Ecto neural progenitor cell (in vitro differentiated cells): ENCODE results near the gene TMEM150C.
A peak's percentile ranks its signal among the peaks of the same experiment; 100 is the strongest.

Source experiments
- DNase-seq: peaks from one replicate; pipeline ENCODE4 v3.0.0-alpha.2; 2018; ENCODE audit warnings: low spot score

TMEM150C gene

DNA sequence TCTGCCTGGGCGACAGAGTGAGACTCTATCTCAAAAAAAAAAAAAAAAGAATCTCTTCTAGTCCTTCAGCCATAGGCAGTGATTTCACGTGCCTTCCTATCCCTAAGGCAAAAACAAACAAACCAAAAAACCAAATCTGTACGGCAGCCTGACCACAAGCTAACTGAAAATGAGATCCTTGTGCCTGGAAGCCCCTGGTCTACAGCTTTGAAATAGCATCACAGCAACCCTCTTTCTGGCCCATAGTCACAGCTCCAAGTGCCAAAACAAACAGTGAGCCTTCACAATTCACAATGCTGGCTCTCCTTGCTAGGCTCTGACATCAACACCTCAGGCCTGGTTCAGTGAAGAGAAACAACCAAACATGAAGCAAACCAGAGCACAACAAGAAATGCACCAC lies 46.1 kb downstream of the TMEM150C start:
- no peak for DNase-seq

GRCh38 chr4:82513382-82513781 lies 48.4 kb downstream of the TMEM150C start:
- no peak for DNase-seq

- no peak for DNase-seq
Measured at GRCh38 chr4:82510216-82510615, 51.6 kb downstream of the TMEM150C start.

- DNase-seq = no peak
Measured at GRCh38 chr4:82508806-82509428, 52.9 kb downstream of the TMEM150C start.

DNA sequence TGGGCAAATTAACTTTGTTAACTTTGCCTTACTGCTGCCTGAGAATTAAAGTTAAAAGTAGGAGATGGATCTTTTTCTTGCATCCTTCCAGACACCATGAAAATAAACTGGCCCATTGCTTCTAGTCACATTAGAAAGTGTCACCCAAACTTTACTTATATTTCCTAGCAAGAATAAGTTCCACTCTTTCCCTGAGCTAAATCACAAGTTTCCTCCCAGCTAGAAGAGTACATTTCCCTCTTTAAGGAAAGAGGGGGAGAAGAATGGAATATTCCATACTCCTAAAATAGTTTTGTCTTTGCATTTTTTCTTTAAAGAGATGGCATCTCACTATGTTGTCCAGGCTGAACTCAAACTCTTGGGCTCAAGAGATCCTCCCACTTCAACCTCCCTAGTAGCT lies 53.8 kb downstream of the TMEM150C start:
- no peak for DNase-seq

DNA sequence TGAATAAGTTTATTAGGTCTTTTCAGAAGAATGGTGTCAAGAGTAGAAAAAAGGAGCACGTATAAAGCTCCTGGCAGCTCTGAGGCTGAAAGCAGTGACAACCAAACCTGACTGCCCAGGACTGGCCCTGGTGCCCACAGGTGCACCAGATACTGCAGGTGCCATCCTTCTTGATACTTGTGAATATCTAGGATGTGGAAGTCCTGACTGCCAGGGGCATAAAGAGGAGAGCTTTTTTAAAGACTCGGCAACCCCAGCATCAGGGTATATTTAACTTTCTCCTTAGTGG lies 60.7 kb downstream of the TMEM150C start:
- DNase-seq = no peak

- DNase-seq = no peak
Measured at GRCh38 chr4:82500435-82501153, 61.2 kb downstream of the TMEM150C start.

GRCh38 chr4:82499738-82500434 lies 61.9 kb downstream of the TMEM150C start:
- DNase-seq = no peak

DNA sequence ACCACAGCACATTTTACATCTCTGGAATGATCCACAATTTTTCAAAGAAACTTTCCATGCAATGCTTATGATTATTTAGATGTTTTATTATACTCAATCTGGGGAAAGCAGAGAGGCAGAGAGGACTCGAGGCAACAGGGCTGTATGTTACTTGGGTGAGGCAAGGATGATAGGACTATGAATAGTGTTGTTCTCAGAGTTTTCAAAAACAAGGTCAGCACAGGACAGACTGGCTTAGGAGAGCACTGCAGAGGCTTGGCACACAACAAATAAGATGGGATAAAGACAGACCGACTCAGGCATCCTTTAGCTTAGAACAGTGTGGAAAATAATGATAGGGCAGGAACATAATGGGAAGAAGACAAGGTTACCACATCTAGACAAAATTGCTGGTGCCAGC lies 65.4 kb downstream of the TMEM150C start:
- no peak for DNase-seq

DNA sequence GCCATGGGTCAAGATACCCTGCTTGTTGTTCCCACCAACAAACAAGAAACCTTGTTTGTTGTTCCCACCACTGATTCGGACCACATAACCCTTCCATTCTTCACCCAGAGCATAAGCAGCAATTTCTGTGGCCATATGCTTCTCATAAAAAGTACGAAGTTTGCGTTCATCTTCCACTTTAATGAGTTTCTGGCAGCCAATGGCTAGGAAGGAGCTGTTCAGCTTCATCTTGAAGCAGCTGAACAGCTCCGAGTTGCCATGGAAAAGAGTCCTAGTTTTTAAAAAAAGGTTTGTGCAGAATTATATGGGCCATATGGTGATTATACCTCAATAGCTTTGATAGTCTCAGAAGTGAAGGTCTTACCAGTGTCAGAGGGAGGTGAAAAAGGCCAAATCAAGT lies 66.1 kb downstream of the TMEM150C start:
- DNase-seq = no peak

DNA sequence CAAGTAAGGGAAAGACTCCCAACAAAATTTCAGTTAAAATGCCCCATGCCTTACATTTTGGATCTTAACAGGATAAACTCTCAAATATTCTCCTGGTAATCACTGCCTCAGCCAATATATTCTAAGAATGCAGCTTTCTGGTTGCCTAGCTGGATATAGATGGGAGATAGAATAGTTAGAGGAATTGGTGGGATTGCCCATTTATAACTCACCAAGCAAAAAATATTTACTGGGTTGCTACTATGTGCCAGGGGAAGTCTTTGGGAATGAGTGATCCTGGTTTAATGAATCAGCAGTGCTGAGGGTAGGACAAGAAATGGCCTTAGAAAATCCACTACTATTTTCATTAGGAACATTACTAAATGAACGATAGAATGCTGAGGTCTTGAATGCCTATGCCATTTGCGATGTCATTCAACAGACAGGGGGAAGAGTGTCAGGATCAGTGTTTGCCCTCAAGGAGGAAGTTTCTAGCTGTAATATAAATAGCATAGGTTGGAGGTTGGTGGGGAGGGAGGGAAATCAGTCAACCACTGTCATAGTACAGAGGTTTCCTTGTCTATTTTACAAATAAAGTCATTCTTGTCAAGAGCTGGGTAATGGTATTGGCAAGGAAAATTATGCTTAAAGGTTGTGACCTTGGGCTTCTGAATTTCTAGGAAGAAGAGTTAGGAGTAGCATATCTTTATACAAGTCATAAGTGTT lies 67.9 kb downstream of the TMEM150C start:
- DNase-seq = no peak

DNA sequence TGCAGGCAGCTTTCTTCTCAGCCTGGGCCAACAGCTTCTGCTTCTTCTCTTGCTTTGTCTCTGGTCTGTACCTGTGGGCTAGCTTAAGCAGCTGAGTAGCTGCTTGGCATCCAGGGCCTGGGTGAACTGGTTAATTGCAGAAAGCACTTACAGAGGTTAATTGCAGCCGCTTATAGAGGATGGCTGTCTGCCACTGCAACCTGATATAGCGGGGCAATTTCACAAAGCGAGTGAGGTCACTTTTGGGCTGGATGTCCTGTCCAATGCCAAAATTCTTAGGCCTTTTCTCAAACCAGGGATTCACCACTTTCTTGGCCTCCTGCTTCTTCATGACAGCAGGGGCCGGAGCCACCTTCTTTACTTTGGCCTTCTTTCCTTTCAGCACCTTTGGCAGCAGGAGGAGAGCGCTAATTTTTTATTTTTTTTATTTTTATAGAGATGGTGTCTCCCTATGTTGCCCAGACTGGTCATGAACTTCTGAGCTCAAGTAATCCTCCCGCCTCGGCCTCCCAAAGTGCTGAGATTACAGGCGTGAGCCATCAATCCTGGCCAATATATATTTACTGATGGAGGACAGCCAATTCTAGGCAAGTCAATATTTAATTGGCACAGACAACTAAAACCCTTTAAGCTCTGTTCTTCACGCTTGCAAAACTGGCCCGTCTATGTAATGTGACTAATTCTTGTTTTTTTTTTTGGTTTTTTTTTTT lies 70.4 kb downstream of the TMEM150C start:
- DNase-seq = no peak

DNA sequence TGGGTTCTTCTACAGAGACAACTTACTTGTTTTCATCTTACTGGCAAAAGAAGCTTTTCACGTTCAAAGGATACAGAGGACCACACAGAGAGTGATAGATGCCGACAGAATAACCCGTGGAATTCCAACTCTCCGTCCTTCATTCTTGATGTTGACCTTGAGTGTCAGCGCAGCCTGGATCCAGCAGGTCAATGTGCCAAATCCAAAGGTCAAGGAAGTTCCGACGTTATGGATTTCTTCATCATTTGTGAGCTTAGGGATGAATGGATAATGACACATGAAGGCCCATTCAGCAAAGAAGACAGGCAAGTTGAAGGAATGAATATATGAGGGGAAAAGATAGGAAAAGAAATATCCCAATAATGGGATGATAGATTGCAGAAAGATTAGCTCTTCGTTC lies 71.8 kb downstream of the TMEM150C start:
- DNase-seq = no peak

DNA sequence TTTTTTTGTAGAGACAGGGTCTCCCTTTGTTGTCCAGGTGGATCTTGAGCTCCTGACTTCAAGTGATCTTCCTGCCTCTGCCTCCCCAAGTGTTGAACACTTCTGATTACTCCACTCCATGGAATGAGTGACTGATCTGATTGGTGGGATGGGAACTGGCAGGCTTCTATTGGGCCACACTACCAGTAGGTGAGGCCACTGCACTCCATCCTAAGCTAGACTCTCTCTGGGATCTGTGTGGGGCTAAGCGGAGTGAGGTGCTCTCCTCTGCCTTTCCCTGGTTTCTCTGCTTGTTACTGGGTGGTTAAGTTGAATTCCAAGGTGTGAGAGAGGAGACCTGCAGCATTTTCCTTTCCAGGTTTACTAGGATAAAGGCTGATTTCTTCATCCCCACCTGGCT lies 72.7 kb downstream of the TMEM150C start:
- DNase-seq = no peak

GRCh38 chr4:82484996-82485783 lies 76.6 kb downstream of the TMEM150C start:
- DNase-seq = no peak

- DNase-seq = no peak
Measured at GRCh38 chr4:82482387-82482786, 79.4 kb downstream of the TMEM150C start.

DNA sequence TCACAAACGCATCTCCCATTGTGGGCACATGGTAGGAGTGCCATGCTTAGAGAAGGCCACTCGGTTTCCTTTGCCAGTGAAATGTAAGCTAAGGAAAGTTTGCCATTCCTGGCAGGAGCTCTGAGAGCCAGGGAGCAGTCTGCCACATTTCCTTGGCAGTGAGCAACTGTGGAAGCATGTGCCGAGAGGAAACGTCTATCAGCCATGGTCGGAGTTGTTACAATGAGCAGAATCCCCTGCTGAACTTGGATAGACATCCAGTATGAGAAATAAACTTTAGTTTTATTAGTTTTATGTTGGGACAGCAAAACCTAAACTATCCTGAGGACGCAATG lies 80.3 kb downstream of the TMEM150C start:
- no peak for DNase-seq

GRCh38 chr4:82480771-82481505 lies 80.8 kb downstream of the TMEM150C start:
- DNase-seq = no peak

GRCh38 chr4:82479562-82479961 lies 82.2 kb downstream of the TMEM150C start:
- DNase-seq = no peak

GRCh38 chr4:82477469-82477868 lies 84.3 kb downstream of the TMEM150C start:
- peak; percentile 10 for DNase-seq

DNA sequence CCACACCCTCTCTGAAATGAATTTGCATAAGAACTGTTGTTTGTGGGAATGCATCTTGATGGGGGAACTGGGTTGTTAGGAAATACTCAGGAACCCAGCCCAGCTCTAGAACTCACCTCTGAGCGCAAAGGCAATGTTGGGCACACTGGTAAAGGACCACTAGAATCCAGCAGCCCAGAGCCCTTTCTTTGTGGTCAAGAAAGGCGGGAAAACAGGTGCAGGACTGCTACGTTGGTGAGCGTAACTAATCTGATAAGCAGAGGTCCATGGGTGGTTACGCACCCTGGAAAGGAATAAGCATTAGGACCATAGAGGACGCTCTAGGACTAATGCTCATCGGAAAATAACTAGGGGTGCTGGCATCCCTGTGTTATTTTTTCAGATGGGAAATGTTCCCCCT lies 85.9 kb downstream of the TMEM150C start:
- DNase-seq = peak; percentile 6
